ENCODE data around the gene LEKR1. TPM values are rescaled to one million over a fixed set of nuclear protein-coding genes. Genes with fewer than 3 reads are reported as not detected.

Gene LEKR1
- total RNA-seq, 2 experiments from 2014 or later, result 0.16 TPM; not detected in 1

GRCh38 chr3:157056035-157056434 is 229.9 kb downstream of the LEKR1 start:
- no peak for DNase-seq (ENCODE audit: low spot score)
- ChIA-PET CTCF (ENCODE audit: unreplicated experiment) (no interaction called here), POLR2A (no interaction called here)
- Histone ChIP-seq H3K36me3 (ENCODE audit: insufficient read depth, low read length) (no peaks in the 10 kb centered on the region), H3K9me3 (ENCODE audit: low read length) (no peaks in the 10 kb centered on the region), H3K79me2 (ENCODE audit: insufficient read depth, low read depth, low read length) (no peaks in the 10 kb centered on the region), H3K4me3 (ENCODE audit: low read depth, low read length, poor library complexity, severe bottlenecking) (no peak overlapping the region), H4K20me1 (ENCODE audit: insufficient read depth, low read length) (no peaks in the 10 kb centered on the region), H3K9me2 (ENCODE audit: insufficient read depth, low read length) (no peaks in the 10 kb centered on the region), H2AFZ (ENCODE audit: low read length) (no peak overlapping the region), H3K4me1 (ENCODE audit: insufficient read depth, low read length, poor library complexity, severe bottlenecking) (no peaks in the 10 kb centered on the region), H3K4me2 (ENCODE audit: low read length) (no peak overlapping the region), H3K27ac (ENCODE audit: low read depth, low read length, poor library complexity, severe bottlenecking) (no peak overlapping the region)
- BruUV-seq (replicated peaks), result no TSS peak
- intact Hi-C loops (cut with micrococcal nuclease; ENCODE audit: unreplicated experiment), result no loop called here
- no peak for TF ChIP-seq CTCF (conservative IDR thresholded peaks at IDR 0.05; ENCODE audit: low read length)
- no peak for TF ChIP-seq EZH2phosphoT487 (IDR thresholded peaks at IDR 0.05; ENCODE audit: borderline replicate concordance, low read depth, low read length)

DNA sequence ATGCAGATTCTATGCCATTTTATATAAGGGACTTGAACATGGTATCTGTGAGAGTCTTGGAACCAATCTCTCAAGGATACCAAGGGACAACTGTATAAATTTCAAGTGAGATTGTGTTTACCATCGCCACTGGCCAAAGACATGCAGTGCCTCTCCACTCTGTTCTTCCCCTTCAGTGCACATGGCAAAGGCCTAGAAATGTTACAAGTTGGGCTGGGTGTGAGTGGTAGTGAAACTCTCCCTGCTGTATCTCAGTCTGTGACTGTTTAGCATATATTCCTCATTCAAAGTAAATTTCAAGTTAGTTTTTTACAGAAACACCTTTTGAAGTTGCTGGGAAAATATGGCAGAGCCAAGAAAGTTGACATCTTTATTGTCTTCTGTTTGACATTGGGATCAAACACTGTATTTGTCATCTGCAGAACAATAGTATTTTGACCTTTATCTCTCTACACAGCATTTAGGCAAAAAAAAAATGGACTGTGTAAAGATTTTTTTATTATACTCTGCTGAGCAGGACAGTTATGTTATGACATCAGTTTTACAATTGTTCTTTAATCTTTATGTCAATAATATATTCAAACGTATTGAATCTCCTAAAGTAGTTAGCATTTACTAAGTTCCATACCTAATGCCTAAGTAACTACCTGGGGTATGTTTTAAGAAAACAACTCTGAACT is 232.4 kb downstream of the LEKR1 start:
- no peak for DNase-seq (ENCODE audit: low spot score)
- no peaks in the 10 kb centered on the region for H3K9me2 ChIP-seq (ENCODE audit: insufficient read depth, low read length)
- no peak overlapping the region for H2AFZ ChIP-seq (ENCODE audit: low read length)
- TF ChIP-seq CTCF (conservative IDR thresholded peaks at IDR 0.05; ENCODE audit: low read length), result no peak
- TF ChIP-seq EZH2phosphoT487 (IDR thresholded peaks at IDR 0.05; ENCODE audit: borderline replicate concordance, low read depth, low read length), result no peak
- ChIA-PET POLR2A (no interaction called here), CTCF (ENCODE audit: unreplicated experiment) (no interaction called here)
- intact Hi-C loops (cut with micrococcal nuclease; ENCODE audit: unreplicated experiment), result no loop called here
- no peaks in the 10 kb centered on the region for H3K79me2 ChIP-seq (ENCODE audit: insufficient read depth, low read depth, low read length)
- no peak overlapping the region for H3K27ac ChIP-seq (ENCODE audit: low read depth, low read length, poor library complexity, severe bottlenecking)
- no peaks in the 10 kb centered on the region for H3K9me3 ChIP-seq (ENCODE audit: low read length)
- BruUV-seq (replicated peaks), result no TSS peak
- H3K4me1 ChIP-seq (ENCODE audit: insufficient read depth, low read length, poor library complexity, severe bottlenecking), result no peaks in the 10 kb centered on the region
- no peaks in the 10 kb centered on the region for H3K36me3 ChIP-seq (ENCODE audit: insufficient read depth, low read length)
- H3K4me3 ChIP-seq (ENCODE audit: low read depth, low read length, poor library complexity, severe bottlenecking), result no peak overlapping the region
- H3K4me2 ChIP-seq (ENCODE audit: low read length), result no peak overlapping the region
- no peaks in the 10 kb centered on the region for H4K20me1 ChIP-seq (ENCODE audit: insufficient read depth, low read length)

- no peaks in the 10 kb centered on the region for H3K9me3 ChIP-seq (ENCODE audit: low read length)
- intact Hi-C loops (cut with micrococcal nuclease; ENCODE audit: unreplicated experiment), result no loop called here
- no peaks in the 10 kb centered on the region for H4K20me1 ChIP-seq (ENCODE audit: insufficient read depth, low read length)
- no peak overlapping the region for H2AFZ ChIP-seq (ENCODE audit: low read length)
- no peaks in the 10 kb centered on the region for H3K9me2 ChIP-seq (ENCODE audit: insufficient read depth, low read length)
- H3K4me2 ChIP-seq (ENCODE audit: low read length), result no peak overlapping the region
- no peak overlapping the region for H3K27ac ChIP-seq (ENCODE audit: low read depth, low read length, poor library complexity, severe bottlenecking)
- POLR2A ChIA-PET, result interaction anchor here (0.6 kb wide), 1 partner anchor 210 kb away, joined by 7 read pairs; no protein-coding TSS in a partner anchor
- no TSS peak for BruUV-seq (replicated peaks)
- DNase-seq (ENCODE audit: low spot score), result no peak
- H3K79me2 ChIP-seq (ENCODE audit: insufficient read depth, low read depth, low read length), result no peaks in the 10 kb centered on the region
- H3K36me3 ChIP-seq (ENCODE audit: insufficient read depth, low read length), result no peaks in the 10 kb centered on the region
- H3K4me3 ChIP-seq (ENCODE audit: low read depth, low read length, poor library complexity, severe bottlenecking), result no peak overlapping the region
- H3K4me1 ChIP-seq (ENCODE audit: insufficient read depth, low read length, poor library complexity, severe bottlenecking), result no peaks in the 10 kb centered on the region
- CTCF ChIA-PET (ENCODE audit: unreplicated experiment), result no interaction called here
- TF ChIP-seq CTCF (conservative IDR thresholded peaks at IDR 0.05; ENCODE audit: low read length), result no peak
- TF ChIP-seq EZH2phosphoT487 (IDR thresholded peaks at IDR 0.05; ENCODE audit: borderline replicate concordance, low read depth, low read length), result no peak
These were observed 233.0 kb downstream of the LEKR1 start for GRCh38 chr3:157059181-157059580.

Measured in OCI-LY7 (cell line).